ENCODE data around the gene INS. TPM values are rescaled to one million over a fixed set of nuclear protein-coding genes. Genes with fewer than 3 reads are reported as not detected.

Gene INS
- total RNA-seq, 6 donors from 2014 or later, result 0.67 TPM; not detected in 5

- Histone ChIP-seq H3K27me3 (peaks cover 0 to 8% (median 3%) of the 10 kb centered on the region in 4 donors), H3K36me3 (no peaks in the 10 kb centered on the region), H3K9me3 (no peaks in the 10 kb centered on the region), H3K4me1 (peaks cover 7 to 11% (median 9%) of the 10 kb centered on the region in 4 donors), H3K4me3 (no peak overlapping the region), H3K27ac (no peak overlapping the region)
- peak in 1 of 2 donors; percentile 77 for DNase-seq
- 77 to 82% methylated on average over 21 to 33 of the region's 33 CpGs for WGBS, 2 donors
- TF ChIP-seq POLR2AphosphoS5 (IDR thresholded peaks at IDR 0.05) (no peak), POLR2A (IDR thresholded peaks at IDR 0.05) (no peak), EP300 (IDR thresholded peaks at IDR 0.05) (no peak)
- TF ChIP-seq, protein P1, sequence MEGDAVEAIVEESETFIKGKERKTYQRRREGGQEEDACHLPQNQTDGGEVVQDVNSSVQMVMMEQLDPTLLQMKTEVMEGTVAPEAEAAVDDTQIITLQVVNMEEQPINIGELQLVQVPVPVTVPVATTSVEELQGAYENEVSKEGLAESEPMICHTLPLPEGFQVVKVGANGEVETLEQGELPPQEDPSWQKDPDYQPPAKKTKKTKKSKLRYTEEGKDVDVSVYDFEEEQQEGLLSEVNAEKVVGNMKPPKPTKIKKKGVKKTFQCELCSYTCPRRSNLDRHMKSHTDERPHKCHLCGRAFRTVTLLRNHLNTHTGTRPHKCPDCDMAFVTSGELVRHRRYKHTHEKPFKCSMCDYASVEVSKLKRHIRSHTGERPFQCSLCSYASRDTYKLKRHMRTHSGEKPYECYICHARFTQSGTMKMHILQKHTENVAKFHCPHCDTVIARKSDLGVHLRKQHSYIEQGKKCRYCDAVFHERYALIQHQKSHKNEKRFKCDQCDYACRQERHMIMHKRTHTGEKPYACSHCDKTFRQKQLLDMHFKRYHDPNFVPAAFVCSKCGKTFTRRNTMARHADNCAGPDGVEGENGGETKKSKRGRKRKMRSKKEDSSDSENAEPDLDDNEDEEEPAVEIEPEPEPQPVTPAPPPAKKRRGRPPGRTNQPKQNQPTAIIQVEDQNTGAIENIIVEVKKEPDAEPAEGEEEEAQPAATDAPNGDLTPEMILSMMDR (IDR thresholded peaks at IDR 0.05), result no peak
- ATAC-seq (ENCODE audit: low FRiP score in 2 of 2), result no peak
Measured at GRCh38 chr11:2168286-2169004, 7.4 kb upstream of the INS start.

- no peak overlapping the region for H3K27ac ChIP-seq
- no peaks in the 10 kb centered on the region for H3K9me3 ChIP-seq
- peaks cover 0 to 8% (median 3%) of the 10 kb centered on the region in 4 donors for H3K27me3 ChIP-seq
- peaks cover 7 to 11% (median 9%) of the 10 kb centered on the region in 4 donors for H3K4me1 ChIP-seq
- WGBS, 2 donors, result 68 to 81% methylated on average over 20 to 25 of the region's 31 CpGs
- DNase-seq, result peak in 1 of 2 donors; percentile 67
- H3K4me3 ChIP-seq, result no peak overlapping the region
- ATAC-seq (ENCODE audit: low FRiP score in 2 of 2), result no peak
- H3K36me3 ChIP-seq, result no peaks in the 10 kb centered on the region
- TF ChIP-seq EP300 (IDR thresholded peaks at IDR 0.05), result no peak
- TF ChIP-seq, protein P1 (IDR thresholded peaks at IDR 0.05), result no peak
- no peak for TF ChIP-seq POLR2A (IDR thresholded peaks at IDR 0.05)
- no peak for TF ChIP-seq POLR2AphosphoS5 (IDR thresholded peaks at IDR 0.05)
Measured at GRCh38 chr11:2167141-2168045, 6.4 kb upstream of the INS start.

DNA sequence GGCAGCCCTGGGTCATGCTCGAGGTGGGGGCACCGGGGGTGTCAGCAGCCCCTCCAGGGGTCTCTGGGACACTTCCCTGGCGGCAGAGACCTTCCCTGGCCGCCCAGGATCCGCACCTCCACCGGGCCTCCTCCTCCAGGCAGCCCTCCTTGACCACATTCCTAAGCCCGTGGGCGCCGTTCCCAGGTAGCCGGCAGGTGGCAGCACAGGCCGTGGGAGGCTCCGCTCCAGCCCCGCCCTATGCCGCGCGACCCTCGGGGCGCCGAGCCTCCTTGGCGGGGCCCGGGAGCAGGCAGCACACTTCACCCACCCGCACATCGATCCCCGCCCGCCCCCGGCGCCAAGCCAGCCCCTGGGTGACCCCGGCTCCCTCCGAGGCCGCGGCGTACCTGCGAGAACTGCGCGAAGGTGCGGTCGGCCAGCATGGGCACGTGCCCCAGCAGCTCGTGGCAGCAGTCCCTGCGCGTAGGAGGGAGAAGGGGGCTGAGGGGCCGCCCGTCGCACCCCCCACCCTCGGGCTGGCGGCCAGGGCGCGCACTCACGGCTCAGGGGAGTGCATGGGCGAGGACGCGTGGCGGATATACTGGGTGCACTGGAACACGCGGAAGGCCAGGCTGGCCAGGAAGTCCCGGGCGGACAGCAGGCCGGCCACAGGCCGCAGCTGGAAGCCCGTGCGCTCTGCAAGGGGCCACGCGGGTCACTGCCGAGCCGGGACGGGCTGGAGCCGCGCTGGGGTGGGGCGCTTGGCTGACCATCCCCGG is 5.3 kb upstream of the INS start:
- peak in 1 of 2 donors; percentile 25 for ATAC-seq (ENCODE audit: low FRiP score in 2 of 2)
- WGBS, 2 donors, result 2% methylated on average over 24 of the region's 70 CpGs; no CpG with 5 or more reads in 1 of the 2 donors
- Histone ChIP-seq H3K27me3 (peaks cover 0 to 8% (median 3%) of the 10 kb centered on the region in 4 donors), H3K4me3 (peak overlapping the region in 3 of 4 donors; percentile 7 to 32 (median 23)), H3K4me1 (peaks cover 7 to 11% (median 9%) of the 10 kb centered on the region in 4 donors), H3K9me3 (no peaks in the 10 kb centered on the region), H3K27ac (no peak overlapping the region), H3K36me3 (no peaks in the 10 kb centered on the region)
- TF ChIP-seq, protein P1 (IDR thresholded peaks at IDR 0.05), result peak; percentile 18 to 68 (median 54)
- TF ChIP-seq POLR2A (IDR thresholded peaks at IDR 0.05), result no peak
- peak in 1 of 2 donors; percentile 90 for DNase-seq

DNA sequence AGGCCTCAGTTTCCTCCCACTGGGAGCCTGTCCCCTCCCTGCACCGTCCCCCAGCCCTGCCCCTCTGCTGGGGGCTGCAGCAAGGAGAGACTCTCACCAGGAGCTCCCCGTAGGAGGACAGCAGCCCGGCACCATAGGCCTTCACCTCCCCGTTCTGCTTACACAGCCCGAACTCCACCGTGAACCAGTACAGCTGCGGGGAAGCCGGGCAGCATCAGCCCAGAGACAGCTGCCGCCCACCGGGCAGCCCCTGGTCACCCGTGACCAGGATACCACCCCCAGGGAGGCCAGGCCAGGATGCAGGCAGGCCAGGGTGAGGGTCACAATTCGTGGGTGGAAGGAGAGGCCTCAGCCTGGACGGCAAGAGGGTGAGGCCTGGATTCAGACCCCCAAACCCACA is 4.6 kb upstream of the INS start:
- peaks cover 0 to 8% (median 3%) of the 10 kb centered on the region in 4 donors for H3K27me3 ChIP-seq
- H3K4me1 ChIP-seq, result peaks cover 7 to 11% (median 9%) of the 10 kb centered on the region in 4 donors
- ATAC-seq (ENCODE audit: low FRiP score in 2 of 2), result no peak

More for the DNA sequence above, 4.6 kb upstream of the INS start:
- Histone ChIP-seq H3K9me3 (no peaks in the 10 kb centered on the region), H3K27ac (no peak overlapping the region), H3K36me3 (no peaks in the 10 kb centered on the region), H3K4me3 (no peak overlapping the region)
- 89% methylated on average over 12 of the region's 13 CpGs; no CpG with 5 or more reads in 1 of the 2 donors for WGBS, 2 donors
- TF ChIP-seq POLR2A (IDR thresholded peaks at IDR 0.05), result no peak
- no peak for TF ChIP-seq EP300 (IDR thresholded peaks at IDR 0.05)
- no peak for TF ChIP-seq POLR2AphosphoS5 (IDR thresholded peaks at IDR 0.05)
- TF ChIP-seq, protein P1 (IDR thresholded peaks at IDR 0.05), result no peak
- DNase-seq, result peak in 1 of 2 donors; percentile 51

All from upper lobe of left lung (tissue), 6 donors.